Measurements from ENCODE around the gene PDCD11. TPM values are rescaled to one million over a fixed set of nuclear protein-coding genes. Genes with fewer than 3 reads are reported as not detected.

PDCD11 gene
- total RNA-seq, 1 donor from 2014 or later = 72.8 TPM

GRCh38 chr10:103487410-103487708 is 90.9 kb downstream of the PDCD11 start:
- TF ChIP-seq EZH2 (IDR thresholded peaks at IDR 0.05; ENCODE audit: insufficient read depth, low read length) = no peak
- Mint-ChIP-seq H3K36me3 (ENCODE audit: low read depth, unreplicated experiment) (no peaks in the 10 kb centered on the region), H3K27ac (ENCODE audit: unreplicated experiment) (no peak overlapping the region), H3K4me1 (ENCODE audit: low read depth, unreplicated experiment) (peaks cover 15% of the 10 kb centered on the region), H3K27me3 (ENCODE audit: low read depth, unreplicated experiment) (peaks cover 24% of the 10 kb centered on the region), H3K4me3 (ENCODE audit: unreplicated experiment) (no peak overlapping the region), H3K9me3 (ENCODE audit: unreplicated experiment) (peaks cover 4% of the 10 kb centered on the region)
- no peak overlapping the region for H3K4me3 ChIP-seq (ENCODE audit: insufficient read depth, low read depth, low read length)
- no peaks in the 10 kb centered on the region for H3K36me3 ChIP-seq (ENCODE audit: insufficient read depth, low read length)
- H3K4me1 ChIP-seq (ENCODE audit: insufficient read depth, low read length) = peaks cover 8% of the 10 kb centered on the region
- H3K4me2 ChIP-seq (ENCODE audit: low read length) = no peak overlapping the region
- H3K9me3 ChIP-seq (ENCODE audit: insufficient read depth, low read depth, low read length) = no peaks in the 10 kb centered on the region
- no peak overlapping the region for H3K9ac ChIP-seq (ENCODE audit: low read length)
- FAIRE-seq (no peak), DNase-seq (ENCODE audit: low read depth) (no peak)
- peaks cover 39% of the 10 kb centered on the region for H3K27me3 ChIP-seq (ENCODE audit: insufficient read depth, low read length)
- no peak overlapping the region for H3K27ac ChIP-seq (ENCODE audit: low read depth, low read length)
- H2AFZ ChIP-seq (ENCODE audit: low read depth, low read length) = no peak overlapping the region
- no peaks in the 10 kb centered on the region for H3K79me2 ChIP-seq (ENCODE audit: insufficient read depth, low read length)
- H4K20me1 ChIP-seq (ENCODE audit: insufficient read depth, low read length) = peaks cover 17% of the 10 kb centered on the region

- no peaks in the 10 kb centered on the region for H3K9me3 ChIP-seq (ENCODE audit: insufficient read depth, low read depth, low read length)
- no peaks in the 10 kb centered on the region for H3K36me3 ChIP-seq (ENCODE audit: insufficient read depth, low read length)
- no peak overlapping the region for H3K4me2 ChIP-seq (ENCODE audit: low read length)
- peaks cover 30% of the 10 kb centered on the region for H4K20me1 ChIP-seq (ENCODE audit: insufficient read depth, low read length)
- TF ChIP-seq EZH2 (IDR thresholded peaks at IDR 0.05; ENCODE audit: insufficient read depth, low read length) (no peak), CTCF (IDR thresholded peaks at IDR 0.05; ENCODE audit: insufficient read depth, low read depth, low read length) (no peak)
- Mint-ChIP-seq H3K27me3 (ENCODE audit: low read depth, unreplicated experiment) (peaks cover 35% of the 10 kb centered on the region), H3K36me3 (ENCODE audit: low read depth, unreplicated experiment) (no peaks in the 10 kb centered on the region), H3K27ac (ENCODE audit: unreplicated experiment) (peak overlapping the region; percentile 68), H3K4me3 (ENCODE audit: unreplicated experiment) (peak overlapping the region; percentile 60), H3K9me3 (ENCODE audit: unreplicated experiment) (peaks cover 8% of the 10 kb centered on the region), H3K4me1 (ENCODE audit: low read depth, unreplicated experiment) (peaks cover 24% of the 10 kb centered on the region)
- H3K27ac ChIP-seq (ENCODE audit: low read depth, low read length) = no peak overlapping the region
- H3K4me1 ChIP-seq (ENCODE audit: insufficient read depth, low read length) = peaks cover 19% of the 10 kb centered on the region
- no peak for DNase-seq (ENCODE audit: low read depth)
- peaks cover 58% of the 10 kb centered on the region for H3K27me3 ChIP-seq (ENCODE audit: insufficient read depth, low read length)
- H3K9ac ChIP-seq (ENCODE audit: low read length) = no peak overlapping the region
- H2AFZ ChIP-seq (ENCODE audit: low read depth, low read length) = no peak overlapping the region
- H3K4me3 ChIP-seq (ENCODE audit: insufficient read depth, low read depth, low read length) = no peak overlapping the region
- no peak for FAIRE-seq
- H3K79me2 ChIP-seq (ENCODE audit: insufficient read depth, low read length) = no peaks in the 10 kb centered on the region
Observed at GRCh38 chr10:103490986-103491314, 94.5 kb downstream of the PDCD11 start.

GRCh38 chr10:103491729-103492364 is 95.4 kb downstream of the PDCD11 start:
- no peaks in the 10 kb centered on the region for H3K9me3 ChIP-seq (ENCODE audit: insufficient read depth, low read depth, low read length)
- TF ChIP-seq CTCF (IDR thresholded peaks at IDR 0.05; ENCODE audit: insufficient read depth, low read depth, low read length) = no peak
- peak; percentile 39 for TF ChIP-seq EZH2 (IDR thresholded peaks at IDR 0.05; ENCODE audit: insufficient read depth, low read length)
- Mint-ChIP-seq H3K36me3 (ENCODE audit: low read depth, unreplicated experiment) (no peaks in the 10 kb centered on the region), H3K4me3 (ENCODE audit: unreplicated experiment) (peak overlapping the region; percentile 82), H3K27me3 (ENCODE audit: low read depth, unreplicated experiment) (peaks cover 37% of the 10 kb centered on the region), H3K9me3 (ENCODE audit: unreplicated experiment) (peaks cover 8% of the 10 kb centered on the region), H3K27ac (ENCODE audit: unreplicated experiment) (peak overlapping the region; percentile 68), H3K4me1 (ENCODE audit: low read depth, unreplicated experiment) (peaks cover 24% of the 10 kb centered on the region)
- DNase-seq (ENCODE audit: low read depth) (peak; percentile 92), FAIRE-seq (peak; percentile 91)
- no peak overlapping the region for H3K4me3 ChIP-seq (ENCODE audit: insufficient read depth, low read depth, low read length)
- no peaks in the 10 kb centered on the region for H3K36me3 ChIP-seq (ENCODE audit: insufficient read depth, low read length)
- no peak overlapping the region for H3K27ac ChIP-seq (ENCODE audit: low read depth, low read length)
- H3K79me2 ChIP-seq (ENCODE audit: insufficient read depth, low read length) = no peaks in the 10 kb centered on the region
- H3K4me1 ChIP-seq (ENCODE audit: insufficient read depth, low read length) = peaks cover 19% of the 10 kb centered on the region
- H4K20me1 ChIP-seq (ENCODE audit: insufficient read depth, low read length) = peaks cover 30% of the 10 kb centered on the region
- H3K27me3 ChIP-seq (ENCODE audit: insufficient read depth, low read length) = peaks cover 61% of the 10 kb centered on the region
- H2AFZ ChIP-seq (ENCODE audit: low read depth, low read length) = no peak overlapping the region
- H3K9ac ChIP-seq (ENCODE audit: low read length) = no peak overlapping the region
- no peak overlapping the region for H3K4me2 ChIP-seq (ENCODE audit: low read length)

Measured in astrocyte (in vitro differentiated cells and primary cell).